Activated CD8-positive, alpha-beta memory T cell treated with anti-CD3 and anti-CD28 coated beads for 4 hours (primary cell): ENCODE results near the gene FAR2.
A peak's percentile ranks its signal among the peaks of the same experiment; 100 is the strongest.
"Not testable (repeated sequence)": the region's sequence is repeated elsewhere in the genome, so short reads cannot be mapped to it uniquely, and the experiment has no call there.

ENCODE experiments used
- DNase-seq, 2 donors: peaks; one replicate each; pipeline ENCODE4 v3.0.0-alpha.2; 2020; ENCODE audit warnings: low read depth in 2 of 2

Gene FAR2

DNA sequence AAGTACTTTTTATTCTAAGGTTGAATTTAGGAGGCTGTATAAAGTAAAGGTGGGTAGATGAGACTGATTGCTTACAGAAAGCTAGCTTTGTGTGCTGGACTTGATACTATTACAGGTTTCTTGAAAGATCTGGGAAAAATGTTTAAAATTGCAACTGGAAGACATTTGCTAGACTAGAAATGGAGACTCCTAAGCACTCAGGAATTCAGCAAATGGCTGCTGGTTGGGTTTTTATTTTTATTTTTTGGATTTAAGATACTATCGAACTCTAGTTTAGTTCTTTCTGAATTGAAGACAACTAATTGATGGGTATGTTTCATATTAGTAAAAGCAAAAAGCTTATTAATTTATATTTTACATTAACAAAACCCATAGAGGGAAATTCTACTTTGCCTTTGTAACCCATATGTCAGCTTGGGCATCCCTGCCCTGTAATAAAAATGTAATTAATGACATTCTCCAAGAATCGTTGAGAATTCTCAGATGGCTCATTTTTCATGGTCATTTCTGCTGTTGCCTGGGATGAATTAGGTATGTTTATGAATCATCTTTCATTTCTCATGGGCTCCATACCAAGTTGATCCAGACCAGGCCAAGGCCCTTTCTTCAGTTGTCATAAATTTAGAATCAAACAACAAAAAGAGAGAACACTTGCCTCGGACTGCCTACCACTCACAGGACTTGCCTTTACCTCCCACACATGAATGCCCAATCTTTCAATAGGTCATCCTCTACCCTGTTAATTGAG, 129.8 kb downstream of the FAR2 start:
- DNase-seq: no peak

DNA sequence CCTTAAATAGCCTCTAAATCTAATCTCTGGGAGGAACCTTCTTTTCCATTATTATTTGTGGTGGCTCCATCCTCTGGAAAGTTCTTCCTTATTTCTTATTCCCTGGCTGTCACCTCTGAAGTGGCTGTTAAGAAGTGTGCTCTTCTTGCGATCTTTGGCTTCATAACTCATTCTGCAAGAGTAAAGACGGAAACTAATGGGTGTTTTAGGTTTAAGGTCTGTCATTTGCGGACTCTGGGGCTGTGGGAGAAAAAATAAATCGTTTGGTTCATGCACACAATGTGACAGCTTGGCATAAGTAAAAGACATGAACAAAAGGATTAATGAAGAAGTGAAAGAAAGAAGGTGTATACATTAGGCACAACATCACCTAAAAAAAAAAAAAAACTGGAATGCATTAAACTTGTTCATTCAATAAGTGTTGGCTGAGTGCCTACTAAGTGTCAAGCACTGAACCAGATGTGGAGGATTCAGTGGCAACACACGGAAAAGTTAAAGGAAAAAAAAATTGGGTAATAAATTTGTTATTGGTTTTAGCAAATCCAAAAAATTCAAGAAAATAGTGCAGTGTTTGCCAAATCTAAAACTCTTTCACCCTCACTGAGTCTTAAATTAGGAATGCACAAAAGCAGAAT, 132.4 kb downstream of the FAR2 start:
- DNase-seq: no peak

DNA sequence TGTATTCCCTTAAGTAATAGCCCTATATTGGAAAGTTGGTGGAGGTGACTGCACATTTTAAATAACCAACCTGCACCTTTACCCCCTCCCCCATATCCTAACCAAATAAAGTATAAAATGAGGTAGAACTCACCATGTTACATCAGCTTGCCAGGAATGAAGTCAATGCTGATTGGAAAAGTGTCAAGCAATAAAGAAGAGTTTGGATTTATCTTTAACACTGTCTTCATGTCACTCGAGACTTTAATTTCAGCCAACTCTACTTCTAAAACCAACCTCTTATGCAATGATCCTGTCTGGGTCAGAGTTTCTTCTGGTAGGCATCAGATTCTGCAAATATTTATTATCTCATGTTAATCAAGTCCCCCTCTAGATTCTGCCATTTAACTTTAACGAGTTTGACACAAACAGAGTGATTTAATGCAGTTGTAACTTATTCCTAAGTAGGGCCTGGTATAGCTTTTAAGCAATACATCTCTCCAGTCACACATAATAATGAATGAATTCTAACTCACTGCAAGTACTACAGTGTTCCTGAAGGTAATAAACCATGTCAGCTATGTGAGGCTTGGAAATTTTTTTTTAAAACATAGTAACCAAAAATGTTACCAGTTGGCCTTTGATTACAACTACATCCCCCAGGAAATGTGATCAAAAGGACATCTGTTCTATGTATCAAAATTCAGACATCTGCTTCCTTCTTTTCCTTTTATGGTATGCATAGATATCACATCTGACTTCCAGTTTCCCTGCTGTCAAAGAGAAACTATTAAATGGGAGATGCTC, 133.1 kb downstream of the FAR2 start:
- DNase-seq: no peak

DNA sequence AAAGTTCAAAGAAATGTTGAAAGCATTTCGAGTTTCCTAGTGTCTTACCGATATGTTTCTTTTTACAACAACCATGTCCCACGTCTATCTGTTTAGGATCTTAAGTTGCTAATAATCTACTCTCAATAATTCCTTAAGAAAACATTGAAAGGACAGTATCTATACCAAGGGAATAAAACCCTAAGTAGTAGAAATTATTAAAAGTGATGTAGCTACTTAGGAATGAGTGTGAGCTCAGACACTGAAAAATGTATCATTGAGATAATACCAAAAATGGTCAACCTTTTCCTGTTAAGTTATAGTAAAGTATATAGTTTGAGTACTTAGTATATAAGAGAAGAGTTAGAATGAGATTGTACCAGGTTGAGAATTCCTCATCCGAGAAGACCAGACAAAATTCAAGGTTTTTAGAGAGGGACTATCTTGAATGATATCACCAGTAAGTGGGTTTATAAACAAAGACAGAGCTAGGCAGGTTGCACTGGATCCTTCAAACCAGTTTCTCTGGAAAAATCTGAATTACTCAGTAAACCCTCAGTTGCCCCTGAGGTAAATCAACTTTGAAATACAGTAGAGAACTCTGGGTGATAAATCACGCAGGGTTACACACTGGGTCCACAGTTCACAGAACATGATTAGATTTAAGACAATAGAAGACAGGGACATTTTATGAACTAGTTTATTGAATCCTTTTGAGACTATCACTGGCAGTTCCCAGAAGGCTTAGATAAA, 135.1 kb downstream of the FAR2 start:
- DNase-seq: no peak

DNA sequence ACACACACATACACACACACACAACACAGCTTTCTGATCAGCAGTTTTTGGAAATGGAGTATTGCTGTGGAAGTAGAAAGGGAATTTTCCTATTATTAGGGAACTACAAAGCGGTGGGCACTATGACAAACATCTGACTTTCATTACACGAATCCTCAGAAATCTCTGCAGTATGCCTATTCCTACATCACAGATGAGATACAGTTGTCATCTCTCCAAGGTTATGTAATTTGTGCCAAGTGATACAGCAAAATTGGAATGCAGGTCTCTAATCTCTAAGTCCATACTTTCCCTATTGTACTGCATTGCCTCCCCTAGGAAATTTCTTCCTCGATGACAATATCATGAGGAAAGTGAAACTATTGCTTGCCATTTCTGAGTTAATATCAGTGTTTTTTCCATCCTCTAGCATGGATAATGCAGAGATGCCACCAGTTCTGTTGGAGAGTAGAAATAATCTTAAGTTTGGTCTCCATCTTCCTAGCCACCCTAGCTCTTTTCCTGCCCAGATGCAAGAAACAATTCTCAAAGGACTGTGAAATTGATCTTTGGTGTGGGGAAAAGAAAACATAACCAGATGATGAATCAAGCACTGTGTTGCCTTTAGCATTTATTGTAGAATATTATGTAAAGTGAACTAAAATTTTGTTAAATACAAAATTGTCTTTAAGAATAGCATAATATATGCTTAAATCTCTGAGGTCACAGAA, 137.2 kb downstream of the FAR2 start:
- no peak for DNase-seq

DNA sequence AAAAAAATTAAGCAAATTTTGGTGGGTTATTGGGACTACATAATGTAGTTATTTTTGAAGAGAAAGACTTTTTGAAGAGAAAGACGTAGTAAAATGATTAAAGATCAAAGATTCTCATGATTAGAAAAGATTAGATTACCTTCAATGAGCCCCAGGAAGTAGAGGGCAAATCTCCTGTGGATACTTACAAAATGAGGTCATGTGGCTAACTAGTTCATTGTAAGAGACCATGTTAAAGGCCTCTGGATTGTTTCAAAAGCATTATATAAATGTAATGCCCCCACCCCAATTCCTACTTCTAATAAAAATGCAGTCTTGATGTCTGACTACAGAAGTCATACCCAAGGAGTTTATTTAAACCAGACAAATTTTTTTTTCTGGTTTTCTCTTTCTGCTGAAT, 138.5 kb downstream of the FAR2 start:
- DNase-seq: no peak

DNA sequence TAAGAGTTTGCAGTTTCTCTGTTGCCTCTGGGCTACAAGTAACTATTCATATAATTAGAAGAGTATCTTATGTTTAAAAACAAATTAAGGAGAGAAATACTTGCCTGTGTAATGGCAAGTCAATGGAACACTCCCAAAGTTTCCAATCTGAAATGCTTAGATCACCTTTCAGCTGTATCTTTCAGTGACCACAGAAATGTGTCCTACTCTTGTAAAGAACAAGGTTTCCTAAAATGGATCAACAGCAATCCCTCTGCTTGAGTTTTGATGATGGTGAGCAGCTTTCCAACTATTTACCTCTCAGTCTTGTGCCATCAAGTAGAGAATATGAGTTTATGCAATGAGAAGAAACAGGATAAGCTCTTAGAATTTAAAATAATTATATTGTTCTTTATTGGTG, 139.0 kb downstream of the FAR2 start:
- DNase-seq: no peak

DNA sequence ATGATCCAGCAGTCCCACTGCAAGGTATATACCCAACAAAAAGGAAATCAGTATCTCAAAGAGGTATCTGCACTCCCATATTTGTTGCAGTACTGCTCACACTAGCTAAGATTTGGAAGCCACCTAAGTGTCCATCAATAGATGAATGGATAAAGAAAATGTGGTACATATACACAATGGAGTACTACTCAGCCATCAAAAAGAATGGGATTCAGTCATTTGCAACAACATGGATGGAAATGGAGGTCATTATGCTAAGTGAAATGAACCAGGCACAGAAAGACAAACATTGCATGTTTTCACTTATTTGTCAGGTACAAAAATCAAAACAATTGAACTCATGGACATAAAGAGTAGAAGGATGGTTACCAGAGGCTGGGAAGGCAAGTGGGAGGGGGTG, 141.4 kb downstream of the FAR2 start:
- not testable (repeated sequence) for DNase-seq

DNA sequence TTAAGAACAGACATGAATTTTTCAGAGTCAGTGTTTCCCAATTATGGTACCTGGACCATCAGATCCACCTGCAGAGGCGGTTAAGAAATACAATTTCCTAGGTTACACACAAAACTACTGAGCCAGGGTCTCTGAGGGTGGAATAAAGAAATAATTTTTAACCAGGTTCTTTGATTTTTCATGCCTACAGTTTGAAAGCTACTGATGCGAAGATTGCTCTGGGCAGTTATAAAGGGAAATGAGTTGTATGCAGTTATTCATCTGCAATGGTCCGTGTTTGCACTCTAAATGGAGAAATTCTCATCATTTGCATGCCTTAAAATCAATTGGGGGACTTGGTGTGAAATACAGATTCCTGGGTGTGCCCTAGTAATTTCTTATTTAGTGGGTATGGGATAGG, 142.1 kb downstream of the FAR2 start:
- DNase-seq: no peak

DNA sequence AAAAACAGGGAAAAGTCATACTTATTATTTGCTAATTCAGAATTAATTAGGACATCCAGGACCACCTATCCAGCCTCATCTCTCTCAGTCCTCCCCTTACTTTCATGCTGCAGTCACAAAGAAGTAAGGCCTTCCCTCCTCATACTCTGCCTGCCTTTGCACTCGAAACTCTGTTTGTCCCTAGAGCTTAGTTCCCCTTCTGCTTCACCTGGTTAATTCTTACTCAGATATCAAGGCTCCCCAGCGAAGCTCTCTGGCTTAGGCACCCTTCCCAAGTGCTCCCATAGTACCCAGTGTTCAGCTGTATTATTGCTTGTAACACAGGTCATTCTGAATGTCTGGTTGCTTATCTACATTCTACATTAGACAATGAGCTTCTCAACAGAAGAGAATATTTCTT, 150.6 kb downstream of the FAR2 start:
- DNase-seq: no peak

DNA sequence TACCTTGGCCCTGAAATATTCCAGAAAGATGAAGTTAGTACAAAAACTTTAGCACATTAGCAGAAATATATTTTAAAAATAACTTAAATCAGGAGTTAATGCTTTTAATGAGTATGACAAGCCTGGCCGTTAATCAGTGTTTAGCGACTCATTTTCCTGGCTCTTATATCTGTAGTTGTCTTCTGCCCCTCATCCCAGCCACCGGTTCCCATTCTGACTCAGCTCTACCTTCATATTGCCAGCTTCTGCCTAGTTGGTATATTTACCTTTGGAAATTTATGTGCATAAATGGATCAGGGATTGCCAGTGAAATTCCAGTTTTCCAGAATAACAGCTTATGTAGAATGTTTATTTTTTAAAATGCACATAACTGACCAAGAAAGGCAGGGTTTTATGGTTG, 152.0 kb downstream of the FAR2 start:
- DNase-seq: no peak

DNA sequence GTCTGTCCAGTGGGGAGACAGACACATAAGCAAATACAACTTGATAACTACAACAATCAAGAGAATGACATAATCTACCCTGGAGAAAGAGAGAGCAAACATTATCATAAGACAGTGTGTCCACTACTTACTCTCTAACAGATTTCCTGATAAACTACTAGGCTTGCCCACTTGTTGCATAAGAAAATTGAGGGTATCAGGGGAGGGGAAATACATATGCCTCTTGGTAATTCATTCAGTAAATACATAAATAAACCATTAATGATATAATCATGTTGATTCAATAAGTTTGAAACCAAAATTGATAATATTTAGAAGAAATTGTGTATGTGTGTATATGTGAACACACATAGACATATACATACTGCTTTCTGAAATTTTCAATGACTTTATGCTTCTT, 155.3 kb downstream of the FAR2 start:
- DNase-seq: no peak

DNA sequence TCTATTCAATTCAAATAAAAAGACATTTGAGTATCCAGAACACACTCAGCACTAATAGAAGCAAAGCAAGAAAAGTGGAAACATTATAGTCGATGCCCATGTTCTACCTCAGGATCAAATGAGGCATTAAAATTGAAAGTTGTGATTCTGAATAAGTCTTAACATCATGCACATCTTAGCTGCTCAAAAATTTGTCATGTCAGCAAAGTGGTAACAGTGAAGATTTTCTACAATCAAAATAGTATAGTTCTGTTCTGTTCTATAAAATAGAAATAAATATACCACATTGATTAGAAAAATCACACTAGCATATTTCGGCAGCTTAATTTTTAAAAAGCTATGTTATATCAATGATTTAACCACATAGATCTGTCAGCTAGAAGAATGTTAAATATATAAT, 157.2 kb downstream of the FAR2 start:
- no peak for DNase-seq

DNA sequence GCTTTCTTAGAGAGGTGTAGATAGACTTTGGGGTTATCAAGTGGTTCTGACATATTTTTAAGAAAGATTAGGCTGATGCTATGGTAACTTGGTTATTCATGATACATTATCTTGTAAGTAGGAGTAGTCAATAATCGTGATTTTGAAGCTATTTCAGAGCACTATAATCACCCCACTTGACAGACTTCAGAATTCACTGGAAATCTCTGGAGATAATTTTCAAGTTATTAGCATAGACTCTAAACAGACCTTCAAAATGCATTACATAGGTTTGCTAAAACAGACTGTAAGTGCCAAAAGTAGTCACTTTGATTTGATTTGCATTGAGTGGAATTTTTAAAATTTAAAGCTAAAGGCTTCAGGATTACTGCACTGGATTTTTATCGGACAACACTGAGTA, 157.6 kb downstream of the FAR2 start:
- DNase-seq: no peak

DNA sequence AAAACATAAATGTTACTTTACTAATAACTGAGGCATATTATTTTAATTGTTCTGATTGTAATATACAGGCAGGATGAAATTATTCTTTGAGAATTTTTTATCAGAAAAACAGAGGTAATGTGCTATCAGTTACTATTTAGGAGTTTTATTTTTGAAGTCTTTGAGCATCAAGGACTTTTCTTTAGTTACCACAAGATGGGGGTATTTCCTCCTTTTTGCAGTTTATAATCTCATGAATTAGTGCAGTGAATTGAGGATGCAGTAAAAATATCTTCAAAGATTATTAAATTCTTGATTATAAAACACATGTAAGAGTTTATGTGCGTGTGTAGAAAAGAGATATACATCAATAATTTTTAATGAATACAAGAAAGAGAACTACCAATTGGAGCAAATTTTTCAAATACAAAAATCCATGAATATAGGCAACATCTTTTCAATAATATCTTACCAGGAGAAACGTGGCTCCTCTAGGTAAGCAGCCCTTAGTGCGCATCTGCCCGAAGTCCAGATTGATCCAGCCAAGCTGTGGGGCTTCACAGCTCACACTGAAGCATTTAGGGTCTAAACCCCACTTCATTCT, 160.3 kb downstream of the FAR2 start:
- DNase-seq: no peak

DNA sequence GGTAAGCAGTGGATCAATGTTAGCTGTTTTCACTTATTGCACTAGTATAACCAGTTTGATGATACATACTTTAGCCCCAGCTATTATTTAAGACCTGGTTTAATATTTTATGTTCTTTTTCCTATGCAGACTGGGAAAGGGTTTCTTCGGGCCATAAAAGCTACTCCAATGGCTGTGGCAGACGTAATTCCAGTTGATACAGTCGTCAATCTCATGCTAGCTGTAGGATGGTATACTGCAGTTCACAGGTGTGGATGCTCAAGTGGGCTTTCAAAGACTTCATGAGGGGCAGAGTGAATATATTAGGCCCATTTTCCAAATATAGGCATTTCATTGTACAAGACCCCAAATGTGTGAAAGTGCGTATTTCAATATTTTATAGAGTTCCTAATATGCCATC, 161.8 kb downstream of the FAR2 start:
- DNase-seq: no peak

DNA sequence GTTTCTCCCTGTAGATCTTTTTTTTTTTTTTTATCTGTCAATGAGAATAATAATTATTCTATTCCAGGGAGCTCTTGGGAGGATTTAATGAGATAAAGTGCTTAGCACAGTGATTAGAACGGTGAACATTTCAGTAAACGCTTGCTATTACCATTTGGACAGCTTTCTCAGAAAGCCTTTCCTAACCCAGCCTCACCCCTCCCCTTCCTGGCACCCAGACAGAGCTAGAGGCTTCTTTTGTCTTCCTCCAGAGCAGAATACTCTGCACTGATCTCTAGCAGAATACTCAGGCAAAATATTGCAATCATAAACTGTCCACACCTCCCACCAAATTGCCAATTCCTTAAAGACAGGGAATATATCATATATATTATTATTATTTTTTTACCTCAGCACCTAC, 165.3 kb downstream of the FAR2 start:
- DNase-seq: no peak

DNA sequence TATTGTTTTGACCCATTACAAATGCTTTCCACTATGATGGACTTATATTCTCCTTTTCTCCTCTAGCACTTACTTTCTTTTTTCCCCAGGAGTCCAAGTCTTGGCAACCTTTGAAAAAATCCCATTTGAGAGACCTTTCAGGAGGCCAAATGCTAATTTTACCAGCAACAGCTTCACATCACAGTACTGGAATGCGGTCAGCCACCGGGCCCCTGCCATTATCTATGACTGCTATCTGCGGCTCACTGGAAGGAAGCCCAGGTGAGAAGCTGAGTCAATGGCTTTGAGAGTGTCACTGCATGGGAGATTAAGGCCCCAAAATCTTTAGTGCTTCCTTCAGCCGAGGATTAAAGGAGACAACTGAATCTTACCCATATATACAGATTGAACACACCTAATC, 167.7 kb downstream of the FAR2 start:
- DNase-seq: no peak

DNA sequence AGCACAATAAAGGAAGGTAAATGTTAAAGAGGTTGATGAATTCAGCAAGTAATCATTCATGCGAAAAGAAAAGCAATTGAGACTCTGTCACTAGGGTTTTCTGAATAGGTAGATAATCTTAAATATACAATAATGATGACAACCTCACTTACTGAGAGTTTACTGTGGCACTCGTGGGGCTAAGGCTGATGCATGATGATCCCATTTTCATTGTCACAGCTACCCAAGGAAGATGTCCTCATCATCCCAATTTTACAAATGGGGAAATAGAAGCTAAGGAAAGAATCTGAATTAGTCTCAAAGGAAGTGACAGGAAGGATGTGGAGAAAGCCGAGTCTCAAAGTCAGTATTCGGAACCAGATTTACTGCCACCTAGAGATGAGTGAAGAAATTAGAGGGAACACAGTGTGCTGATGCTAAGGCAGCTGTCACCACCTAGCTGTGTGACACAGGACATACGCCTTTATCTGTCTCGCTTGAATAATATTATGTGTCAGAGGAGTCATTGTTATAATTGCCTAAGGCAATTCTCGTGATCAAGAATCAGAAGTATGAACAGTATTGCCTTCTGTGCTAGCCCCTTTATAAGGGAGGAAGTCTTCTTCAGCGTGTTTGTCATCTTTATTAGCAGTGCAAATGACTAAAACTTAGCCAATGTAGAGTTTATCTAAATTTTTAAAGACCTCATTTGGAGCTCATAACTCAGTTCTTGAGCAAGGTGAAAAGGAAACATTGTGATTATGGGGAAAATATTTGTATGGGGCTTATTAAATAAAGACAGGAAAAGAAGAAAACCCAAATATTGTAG, 168.7 kb downstream of the FAR2 start:
- DNase-seq: peak in 1 of 2 donors; percentile 16

DNA sequence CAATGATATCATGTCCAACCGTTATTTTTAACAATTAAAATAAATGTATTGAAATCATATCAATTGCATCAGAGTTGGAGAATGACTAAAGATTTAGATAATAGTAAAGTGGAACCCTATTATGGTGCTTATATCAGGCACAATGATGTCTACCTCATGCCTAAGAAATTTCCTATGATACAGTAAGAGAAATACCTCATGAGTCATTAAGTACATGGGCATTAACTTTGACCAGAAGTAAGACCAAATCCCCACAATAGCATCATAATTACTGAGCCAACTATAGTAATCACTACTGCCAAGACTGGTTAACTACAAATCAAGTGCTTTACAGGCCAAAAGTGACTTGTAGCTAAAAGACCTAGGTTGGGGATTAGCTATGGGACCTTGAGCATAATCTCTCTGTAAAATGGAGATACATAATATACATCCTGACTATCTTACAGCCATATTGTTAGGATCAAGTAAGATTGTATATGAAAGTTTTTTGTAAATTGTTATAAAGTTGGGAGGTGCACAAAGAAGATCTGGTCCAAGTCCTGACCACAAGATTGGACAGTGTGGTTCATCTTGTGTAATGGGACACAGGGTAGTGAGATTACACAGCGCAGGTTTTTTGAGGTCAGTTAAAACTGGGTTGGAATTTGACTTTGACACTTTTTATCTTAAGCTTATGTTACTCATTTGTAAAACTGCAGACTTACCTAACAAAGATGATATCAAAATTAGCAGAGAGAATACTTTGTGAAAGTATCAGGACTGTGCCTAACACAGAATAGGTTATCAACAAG, 171.4 kb downstream of the FAR2 start:
- no peak for DNase-seq
